Neural progenitor cell (in vitro differentiated cells): ENCODE data around the gene RNF123.

Experiments used
- CTCF ChIP-seq: fragments of 200-600 bp; sonication (generic); IDR thresholded peaks from 2 replicates; pipeline ENCODE4 v1.5.1; 2017; ENCODE audit warnings: antibody characterized with exemption, mild to moderate bottlenecking
- EZH2 ChIP-seq: fragments of 200-600 bp; sonication (generic); IDR thresholded peaks from 2 replicates; pipeline ENCODE4 v1.6.1; 2017; ENCODE audit warnings: antibody characterized with exemption, mild to moderate bottlenecking, moderate library complexity
- EZH2phosphoT487 ChIP-seq: fragments of 200-600 bp; sonication (generic); IDR thresholded peaks from 2 replicates; pipeline ENCODE4 v1.6.1; 2017; ENCODE audit warnings: antibody characterized with exemption

DNA sequence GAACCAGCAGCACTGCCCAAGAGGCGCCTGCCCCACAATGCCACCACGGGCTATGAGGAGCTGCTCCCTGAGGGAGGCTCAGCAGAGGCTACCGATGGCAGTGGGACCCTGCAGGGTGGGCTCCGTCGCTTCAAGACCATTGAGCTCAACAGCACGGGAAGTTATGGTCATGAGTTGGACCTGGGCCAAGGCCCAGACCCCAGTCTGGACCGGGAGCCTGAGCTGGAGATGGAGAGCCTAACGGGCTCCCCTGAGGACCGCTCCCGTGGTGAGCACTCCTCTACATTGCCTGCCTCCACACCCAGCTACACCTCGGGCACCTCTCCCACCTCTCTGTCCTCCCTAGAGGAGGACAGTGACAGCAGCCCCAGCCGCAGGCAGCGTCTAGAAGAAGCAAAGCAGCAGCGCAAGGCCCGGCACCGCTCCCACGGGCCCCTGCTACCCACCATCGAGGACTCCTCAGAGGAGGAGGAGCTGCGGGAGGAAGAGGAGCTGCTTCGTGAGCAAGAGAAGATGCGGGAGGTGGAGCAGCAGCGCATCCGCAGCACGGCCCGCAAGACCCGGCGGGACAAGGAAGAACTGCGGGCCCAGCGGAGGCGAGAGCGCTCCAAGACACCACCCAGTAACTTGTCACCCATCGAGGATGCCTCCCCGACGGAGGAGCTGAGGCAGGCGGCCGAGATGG, 37.0 kb upstream of the RNF123 start:
- TF ChIP-seq CTCF (no peak), EZH2 (no peak), EZH2phosphoT487 (no peak)
